Measurements from ENCODE around the gene PCDHGA5. TPM values are rescaled to one million over a fixed set of nuclear protein-coding genes. Genes with fewer than 3 reads are reported as not detected.
"Not testable (repeated sequence)": the region's sequence is repeated elsewhere in the genome, so short reads cannot be mapped to it uniquely, and the experiment has no call there.

Gene PCDHGA5
- total RNA-seq, 1 experiment from 2014 or later: 1.3 TPM

GRCh38 chr5:141330299-141331080, 33.5 kb upstream of the PCDHGA5 start, which contains the start of gene PCDHGA1:
Gene PCDHGA1, plus strand, starts transcription at chr5:141330514.
- H3K9ac ChIP-seq (ENCODE audit: extremely low read depth, insufficient read length, low read length): no peak within 1 kb of the TSS
- no peak within 1 kb of the TSS for H3K4ac ChIP-seq (ENCODE audit: low read depth, low read length)
- Mint-ChIP-seq H3K9me3 (peaks cover 59 to 66% of the 10 kb centered on the region in 2 experiments), H3K4me1 (peaks cover 5 to 6% of the 10 kb centered on the region in 2 experiments), H3K4me3 (no peak within 1 kb of the TSS), H3K36me3 (ENCODE audit: insufficient read depth in 1 of 3, low read depth in 3 of 3) (peaks cover 9 to 42% (median 15%) of the 10 kb centered on the region in 3 experiments), H3K27ac (no peak within 1 kb of the TSS), H3K27me3 (ENCODE audit: low read depth) (peaks cover 9% of the 10 kb centered on the region)
- no peaks in the 10 kb centered on the region for H3K4me1 ChIP-seq (ENCODE audit: insufficient read depth, low read length)
- no peaks in the 10 kb centered on the region for H3K79me1 ChIP-seq (ENCODE audit: insufficient read depth, low read depth, low read length, poor library complexity, severe bottlenecking)
- H2BK20ac ChIP-seq (ENCODE audit: low read depth, low read length, poor library complexity, severe bottlenecking): no peak within 1 kb of the TSS
- H3K9me3 ChIP-seq (ENCODE audit: control insufficient read depth, low read depth, low read length): peaks cover 22% of the 10 kb centered on the region
- H4K5ac ChIP-seq (ENCODE audit: insufficient read length, low read depth, low read length): no peak within 1 kb of the TSS
- no peak within 1 kb of the TSS for H3T11ph ChIP-seq (ENCODE audit: low read length)
- H4K8ac ChIP-seq (replicated peaks; ENCODE audit: insufficient read length, low read depth, low read length): no peak within 1 kb of the TSS
- no peaks in the 10 kb centered on the region for H3K79me2 ChIP-seq (ENCODE audit: insufficient read depth, low read length)
- no peak within 1 kb of the TSS for H2BK12ac ChIP-seq (ENCODE audit: insufficient read length, low read depth, low read length)
- H2BK15ac ChIP-seq (ENCODE audit: low read depth, low read length): no peak within 1 kb of the TSS
- no peak within 1 kb of the TSS for H2BK120ac ChIP-seq (ENCODE audit: low read depth, low read length, poor library complexity, severe bottlenecking)
- no peak within 1 kb of the TSS for H3K27ac ChIP-seq (ENCODE audit: insufficient read length, low read depth, low read length)
- no peak within 1 kb of the TSS for H3K18ac ChIP-seq (ENCODE audit: insufficient read length, low read depth, low read length)
- H3K23me2 ChIP-seq (ENCODE audit: insufficient read length, low read depth, low read length, poor library complexity, severe bottlenecking): peaks cover 9% of the 10 kb centered on the region
- no peak within 1 kb of the TSS for H3K56ac ChIP-seq (ENCODE audit: insufficient read length, low read depth, low read length)
- no CpG with 5 or more reads among the region's 21 CpGs for WGBS (ENCODE audit: extremely low coverage, insufficient read length, low lambda C conversion rate)
- no peak within 1 kb of the TSS for H4K91ac ChIP-seq (ENCODE audit: insufficient read length, low read depth, low read length)
- no peak within 1 kb of the TSS for H2AFZ ChIP-seq (ENCODE audit: low read length)
- H4K20me1 ChIP-seq (ENCODE audit: control insufficient read depth, insufficient read depth, insufficient read length): no peaks in the 10 kb centered on the region
- H3K23ac ChIP-seq (ENCODE audit: insufficient read length, low read depth, low read length): no peak within 1 kb of the TSS
- H3K14ac ChIP-seq (ENCODE audit: insufficient read depth, low read length): no peak within 1 kb of the TSS
- peak; percentile 59 for TF ChIP-seq CTCF (conservative IDR thresholded peaks at IDR 0.05)
- no peak within 1 kb of the TSS for H2AK5ac ChIP-seq (ENCODE audit: insufficient read length, low read length)
- H3K27me3 ChIP-seq (ENCODE audit: insufficient read depth, low read length): no peaks in the 10 kb centered on the region
- no peak within 1 kb of the TSS for H3K4me2 ChIP-seq (ENCODE audit: insufficient read depth, insufficient read length, low read length)
- no peak within 1 kb of the TSS for H2BK5ac ChIP-seq (ENCODE audit: insufficient read length, low read length)
- DNase-seq: no peak

GRCh38 chr5:141332571-141332970, 31.4 kb upstream of the PCDHGA5 start:
- not testable (repeated sequence) for H4K5ac ChIP-seq (ENCODE audit: insufficient read length, low read depth, low read length); H3K79me1 ChIP-seq (ENCODE audit: insufficient read depth, low read depth, low read length, poor library complexity, severe bottlenecking); H3K79me2 ChIP-seq (ENCODE audit: insufficient read depth, low read length); H3K4me1 ChIP-seq (ENCODE audit: insufficient read depth, low read length); H3T11ph ChIP-seq (ENCODE audit: low read length); H3K27me3 Mint-ChIP-seq (ENCODE audit: low read depth); H3K4me3 Mint-ChIP-seq; H3K4ac ChIP-seq (ENCODE audit: low read depth, low read length); H3K27me3 ChIP-seq (ENCODE audit: insufficient read depth, low read length); H2BK15ac ChIP-seq (ENCODE audit: low read depth, low read length); H2AFZ ChIP-seq (ENCODE audit: low read length); H2AK5ac ChIP-seq (ENCODE audit: insufficient read length, low read length); H4K20me1 ChIP-seq (ENCODE audit: control insufficient read depth, insufficient read depth, insufficient read length); DNase-seq; H2BK120ac ChIP-seq (ENCODE audit: low read depth, low read length, poor library complexity, severe bottlenecking); H3K18ac ChIP-seq (ENCODE audit: insufficient read length, low read depth, low read length); H2BK12ac ChIP-seq (ENCODE audit: insufficient read length, low read depth, low read length); H3K23ac ChIP-seq (ENCODE audit: insufficient read length, low read depth, low read length); H3K27ac Mint-ChIP-seq; H3K4me2 ChIP-seq (ENCODE audit: insufficient read depth, insufficient read length, low read length); H2BK20ac ChIP-seq (ENCODE audit: low read depth, low read length, poor library complexity, severe bottlenecking); H3K9ac ChIP-seq (ENCODE audit: extremely low read depth, insufficient read length, low read length); H3K27ac ChIP-seq (ENCODE audit: insufficient read length, low read depth, low read length); H4K91ac ChIP-seq (ENCODE audit: insufficient read length, low read depth, low read length); H3K4me1 Mint-ChIP-seq; H2BK5ac ChIP-seq (ENCODE audit: insufficient read length, low read length); H3K23me2 ChIP-seq (ENCODE audit: insufficient read length, low read depth, low read length, poor library complexity, severe bottlenecking); H3K56ac ChIP-seq (ENCODE audit: insufficient read length, low read depth, low read length); H4K8ac ChIP-seq (replicated peaks; ENCODE audit: insufficient read length, low read depth, low read length); H3K14ac ChIP-seq (ENCODE audit: insufficient read depth, low read length)
- H3K9me3 ChIP-seq (ENCODE audit: control insufficient read depth, low read depth, low read length): peaks cover 22% of the 10 kb centered on the region
- WGBS (ENCODE audit: extremely low coverage, insufficient read length, low lambda C conversion rate): no CpG with 5 or more reads among the region's 39 CpGs
- Mint-ChIP-seq H3K36me3 (ENCODE audit: insufficient read depth in 1 of 3, low read depth in 3 of 3) (peaks cover 9 to 27% (median 15%) of the 10 kb centered on the region in 3 experiments), H3K9me3 (peaks cover 53 to 64% of the 10 kb centered on the region in 2 experiments)
